Neural cell (in vitro differentiated cells): ENCODE measurements around the gene STAB1. TPM values are rescaled to one million over a fixed set of nuclear protein-coding genes. Genes with fewer than 3 reads are reported as not detected.

ENCODE experiments used
- H2AFZ ChIP-seq: fragments of 200-600, 300-800 bp; sonication (generic), shearing (Covaris generic); 2 replicates; pipeline ENCODE4 v1.6.0; 2014; ENCODE audit warnings: low read depth, mild to moderate bottlenecking, antibody characterized with exemption, low read length, moderate library complexity
- H3F3A ChIP-seq: fragments of 200-600 bp; shearing (Covaris generic); 2 replicates; pipeline ENCODE4 v1.6.1; 2016; ENCODE audit warnings: mild to moderate bottlenecking, moderate library complexity, mixed read lengths, antibody characterized with exemption, low read length; ENCODE audit not compliant: insufficient read depth, poor library complexity, severe bottlenecking
- H3K27ac ChIP-seq: fragments of 200-600, 300-800 bp; sonication (generic), shearing (Covaris generic); 2 replicates; pipeline ENCODE4 v1.5.1; 2014; ENCODE audit warnings: mild to moderate bottlenecking, low read length, moderate library complexity
- H3K27me3 ChIP-seq: fragments of 300-800, 200-600 bp; sonication (generic), shearing (Covaris generic); 2 replicates; pipeline ENCODE4 v1.6.0; 2014; ENCODE audit warnings: mild to moderate bottlenecking, low read depth, low read length, moderate library complexity; ENCODE audit not compliant: insufficient read depth
- H3K36me3 ChIP-seq: fragments of 300-800, 200-600 bp; sonication (generic), shearing (Covaris generic); 2 replicates; pipeline ENCODE4 v1.5.1; 2014; ENCODE audit warnings: mild to moderate bottlenecking, antibody characterized with exemption, low read length, moderate library complexity; ENCODE audit not compliant: insufficient read depth
- H3K4me2 ChIP-seq: fragments of 300-800, 200-600 bp; sonication (generic), shearing (Covaris generic); 2 replicates; pipeline ENCODE4 v1.6.0; 2014; ENCODE audit warnings: mild to moderate bottlenecking, low read length
- H3K4me3 ChIP-seq: fragments of 300-800, 200-600 bp; sonication (generic), shearing (Covaris generic); 2 replicates; pipeline ENCODE4 v1.5.1; 2014; ENCODE audit warnings: mild to moderate bottlenecking, low read length, moderate library complexity
- H3K79me2 ChIP-seq: fragments of 200-600 bp; shearing (Covaris generic); replicated peaks from 2 replicates; pipeline ENCODE4 v1.6.0; 2014; ENCODE audit warnings: mild to moderate bottlenecking, low read length, moderate library complexity; ENCODE audit not compliant: insufficient read depth
- H3K9ac ChIP-seq: fragments of 300-800, 200-600 bp; sonication (generic), shearing (Covaris generic); 2 replicates; pipeline ENCODE4 v1.6.1; 2016; ENCODE audit warnings: mild to moderate bottlenecking, low read length, mixed read lengths
- H3K9me2 ChIP-seq: fragments of 200-600 bp; shearing (Covaris generic); 2 replicates; pipeline ENCODE4 v1.6.1; 2016; ENCODE audit warnings: mild to moderate bottlenecking, low read length, mixed read lengths; ENCODE audit not compliant: insufficient read depth
- H3K9me3 ChIP-seq: fragments of 200-600, 300-800 bp; sonication (generic), shearing (Covaris generic); 2 replicates; pipeline ENCODE4 v1.6.1; 2016; ENCODE audit warnings: mild to moderate bottlenecking, mixed run types, low read length, moderate library complexity, mixed read lengths
- H4K20me1 ChIP-seq: fragments of 200-600 bp; shearing (Covaris generic); 2 replicates; pipeline ENCODE4 v1.6.1; 2016; ENCODE audit warnings: mild to moderate bottlenecking, mixed run types; ENCODE audit not compliant: insufficient read depth
- CTCF ChIP-seq: fragments of 450-650 bp; IDR thresholded peaks from 2 replicates; pipeline ENCODE4 v1.5.1; 2014; ENCODE audit warnings: antibody characterized with exemption, mild to moderate bottlenecking, moderate library complexity; ENCODE audit not compliant: poor library complexity, severe bottlenecking
- EP300 ChIP-seq: fragments of 450-650 bp; conservative IDR thresholded peaks from 2 replicates; pipeline ENCODE4 v1.6.1; 2014; ENCODE audit warnings: antibody characterized with exemption, mild to moderate bottlenecking, moderate library complexity; ENCODE audit not compliant: poor library complexity, severe bottlenecking
- EZH2 ChIP-seq: fragments of 200-600, 300-800 bp; shearing (Covaris generic), sonication (generic); IDR thresholded peaks from 2 replicates; pipeline ENCODE4 v1.6.1; 2014; ENCODE audit warnings: antibody characterized with exemption, low read length, borderline replicate concordance, mild to moderate bottlenecking; ENCODE audit not compliant: insufficient read depth, poor library complexity, severe bottlenecking
- MXI1 ChIP-seq: fragments of 450-650 bp; conservative IDR thresholded peaks from 2 replicates; pipeline ENCODE4 v1.6.1; 2014; ENCODE audit warnings: antibody characterized with exemption, mild to moderate bottlenecking; ENCODE audit not compliant: poor library complexity, severe bottlenecking
- POLR2AphosphoS5 ChIP-seq: IDR thresholded peaks from 2 replicates; pipeline ENCODE4 v1.6.1; 2012
- RAD21 ChIP-seq: fragments of 450-650 bp; conservative IDR thresholded peaks from 2 replicates; pipeline ENCODE4 v1.6.1; 2014; ENCODE audit warnings: antibody characterized with exemption, mild to moderate bottlenecking, moderate library complexity
- REST ChIP-seq: IDR thresholded peaks from 2 replicates; pipeline ENCODE4 v1.6.1; 2012; ENCODE audit warnings: borderline replicate concordance
- SMC3 ChIP-seq: fragments of 450-650 bp; conservative IDR thresholded peaks from 2 replicates; pipeline ENCODE4 v1.6.1; 2014; ENCODE audit warnings: antibody characterized with exemption, mild to moderate bottlenecking, moderate library complexity; ENCODE audit not compliant: poor library complexity
- TAF1 ChIP-seq: IDR thresholded peaks from 2 replicates; pipeline ENCODE4 v1.6.1; 2012; ENCODE audit warnings: low read depth
- polyA plus RNA-seq: library from polyadenylated mRNA; depleted of rRNA; stranded (reverse); fragments of >200 nt; gene quantifications from 2 replicates; pipeline ENCODE4 v1.2.3, GENCODE V29; 2014

Gene STAB1
- polyA plus RNA-seq, 1 donor from 2014 or later = 0.28 TPM

- TF ChIP-seq MXI1 = no peak
- TF ChIP-seq SMC3 = no peak
- TF ChIP-seq EP300 = no peak
- no peak for TF ChIP-seq EZH2
- TF ChIP-seq POLR2AphosphoS5 = no peak
- TF ChIP-seq CTCF = no peak
- TF ChIP-seq RAD21 = no peak
- no peak for TF ChIP-seq REST
- no peak for TF ChIP-seq TAF1
Observed at GRCh38 chr3:52554026-52554755, 59.1 kb downstream of the STAB1 start.

GRCh38 chr3:52555056-52555455, 59.9 kb downstream of the STAB1 start:
- Histone ChIP-seq H3K9ac (no peak overlapping the region), H3K4me3 (no peak overlapping the region), H4K20me1 (no peaks in the 10 kb centered on the region), H3K79me2 (peaks cover 3% of the 10 kb centered on the region), H3K36me3 (peaks cover 1% of the 10 kb centered on the region), H3K9me2 (no peaks in the 10 kb centered on the region), H3K27ac (no peak overlapping the region), H3K9me3 (no peaks in the 10 kb centered on the region), H3K4me2 (no peak overlapping the region), H3K27me3 (no peaks in the 10 kb centered on the region), H3F3A (no peaks in the 10 kb centered on the region), H2AFZ (no peak overlapping the region)
- no peak for TF ChIP-seq MXI1
- no peak for TF ChIP-seq POLR2AphosphoS5
- no peak for TF ChIP-seq RAD21
- TF ChIP-seq EP300 = no peak
- no peak for TF ChIP-seq TAF1
- no peak for TF ChIP-seq SMC3
- no peak for TF ChIP-seq REST
- TF ChIP-seq CTCF = no peak
- no peak for TF ChIP-seq EZH2

More at GRCh38 chr3:52554026-52554755, 59.1 kb downstream of the STAB1 start:
- no peaks in the 10 kb centered on the region for H4K20me1 ChIP-seq
- H3K9ac ChIP-seq = no peak overlapping the region
- H3K36me3 ChIP-seq = no peaks in the 10 kb centered on the region
- H3K27me3 ChIP-seq = no peaks in the 10 kb centered on the region
- no peak overlapping the region for H3K4me3 ChIP-seq
- H3K9me3 ChIP-seq = no peaks in the 10 kb centered on the region
- H3K79me2 ChIP-seq = peaks cover 1% of the 10 kb centered on the region
- no peak overlapping the region for H3K27ac ChIP-seq
- no peaks in the 10 kb centered on the region for H3F3A ChIP-seq
- H3K4me2 ChIP-seq = no peak overlapping the region
- no peak overlapping the region for H2AFZ ChIP-seq
- no peaks in the 10 kb centered on the region for H3K9me2 ChIP-seq
